HepG2 (cell line): ENCODE measurements around the gene CLBA1. TPM values are rescaled to one million over a fixed set of nuclear protein-coding genes. Genes with fewer than 3 reads are reported as not detected.

ENCODE experiments used
- ATAC-seq: fragments of 200-7000 bp; cut with Tn5 transposase; 3 replicates; pipeline ENCODE4 v1.9.1; 2020; ENCODE audit warnings: mild to moderate bottlenecking, moderate library complexity
- BruUV-seq: library from RNA; stranded (reverse); fragments of 400-500 nt; replicated peaks from 2 replicates; lab custom pipeline; 2021; lab: Mats Ljungman, UMichigan
- CTCF ChIA-PET: fragments of 300-600 bp; formaldehyde crosslinking; extraction: SDS; loops from one replicate; lab custom pipeline; 2021; ENCODE audit warnings: low total read pairs, inconsistent platforms, low intra/inter-chr PET ratio; lab: Yijun Ruan, JAX
- POLR2A ChIA-PET: fragments of 350-600 bp; sonication (Branson Sonifier 250); formaldehyde crosslinking; loops from one replicate; lab custom pipeline; 2020; ENCODE audit warnings: antibody characterized with exemption, inconsistent platforms; lab: Yijun Ruan, JAX
- DNase-seq: peaks from one replicate; pipeline ENCODE4 v3.0.0-alpha.2; 2015; ENCODE audit warnings: low spot score
- FAIRE-seq: peaks from 3 replicates; lab custom pipeline; 2011; peaks lifted over from hg19 to GRCh38; lab: Jason Lieb, UNC
- H2AFZ ChIP-seq: one replicate; pipeline ENCODE4 v1.6.1; 2011; ENCODE audit warnings: low read length, inconsistent platforms
- H3K27ac ChIP-seq: fragments of 300-600 bp; 3 replicates; pipeline ENCODE4 v1.8.0; 2011; ENCODE audit warnings: mixed run types, mild to moderate bottlenecking, mixed read lengths, low read length, inconsistent platforms; ENCODE audit not compliant: insufficient read depth; ENCODE audit errors: extremely low read length
- H3K27me3 ChIP-seq, 2 experiments: fragments of 200-600 bp in 1 of 2; 2 replicates in 1 of 2; 3 replicates in 1 of 2; pipeline versions ENCODE4 v1.6.0 to v1.8.0; 2011; ENCODE audit warnings: low read length in 2 of 2, mild to moderate bottlenecking in 2 of 2, moderate library complexity in 2 of 2, inconsistent platforms in 1 of 2; ENCODE audit not compliant: insufficient read depth in 2 of 2, control insufficient read depth in 1 of 2
- H3K36me3 ChIP-seq, 2 experiments: fragments of 200-600 bp in 1 of 2; replicated peaks in 1 of 2; 2 replicates in 1 of 2; 3 replicates in 1 of 2; pipeline versions ENCODE4 v1.5.1 to v1.8.0; 2011; ENCODE audit warnings: low read length in 2 of 2, inconsistent platforms in 1 of 2; ENCODE audit not compliant: insufficient read depth in 2 of 2, control insufficient read depth in 1 of 2
- H3K4me1 ChIP-seq: 2 replicates; pipeline ENCODE4 v1.5.1; 2012; ENCODE audit warnings: low read length, inconsistent platforms; ENCODE audit not compliant: insufficient read depth
- H3K4me2 ChIP-seq: 2 replicates; pipeline ENCODE4 v1.6.0; 2011; ENCODE audit warnings: low read depth, low read length, inconsistent platforms
- H3K4me3 ChIP-seq, 3 experiments: fragments of 200-600 bp in 1 of 3; sonication (generic), shearing (Covaris generic) in 1 of 3; replicated peaks in 1 of 3; 2 replicates each; pipeline ENCODE4 v1.5.1; 2011 to 2016; ENCODE audit warnings: low read length in 3 of 3, inconsistent platforms in 2 of 3, low read depth in 2 of 3, mild to moderate bottlenecking in 2 of 3, control low read depth in 1 of 3, mixed read lengths in 1 of 3; ENCODE audit not compliant: insufficient read depth in 1 of 3
- H3K79me2 ChIP-seq: one replicate; pipeline ENCODE4 v1.6.1; 2011; ENCODE audit warnings: low read length, inconsistent platforms; ENCODE audit not compliant: insufficient read depth
- H3K9ac ChIP-seq: 2 replicates; pipeline ENCODE4 v1.6.0; 2011; ENCODE audit warnings: mild to moderate bottlenecking, low read depth, low read length, inconsistent platforms; ENCODE audit not compliant: insufficient read depth
- H3K9me3 ChIP-seq: 2 replicates; pipeline ENCODE4 v1.5.1; 2012; ENCODE audit warnings: mild to moderate bottlenecking, low read length
- H4K20me1 ChIP-seq: 2 replicates; pipeline ENCODE4 v1.6.0; 2011; ENCODE audit warnings: inconsistent platforms, mild to moderate bottlenecking, low read length, moderate library complexity; ENCODE audit not compliant: insufficient read depth
- CBX5 ChIP-seq: sonication (generic); formaldehyde crosslinking; IDR thresholded peaks from 2 replicates; pipeline ENCODE4 v1.4.0; 2020; ENCODE audit warnings: missing genetic modification reagents, borderline replicate concordance
- DMTF1 ChIP-seq: sonication (generic); formaldehyde crosslinking; IDR thresholded peaks from 2 replicates; pipeline ENCODE4 v1.4.0; 2020; ENCODE audit warnings: mild to moderate bottlenecking, missing genetic modification reagents
- HNF4G ChIP-seq, 2 experiments: sonication (generic) in 1 of 2; formaldehyde crosslinking in 1 of 2; IDR thresholded peaks; 2 replicates each; pipeline versions ENCODE4 v1.4.0 to v1.6.1; 2011 to 2020; ENCODE audit warnings: borderline replicate concordance in 2 of 2, low read depth in 2 of 2, mild to moderate bottlenecking in 2 of 2, low read length in 1 of 2, missing genetic modification reagents in 1 of 2, moderate library complexity in 1 of 2
- JDP2 ChIP-seq: sonication (generic); formaldehyde crosslinking; IDR thresholded peaks from 2 replicates; pipeline ENCODE4 v1.8.1; 2022; ENCODE audit warnings: missing genetic modification reagents, borderline replicate concordance
- MXI1 ChIP-seq: IDR thresholded peaks from 3 replicates; pipeline ENCODE4 v1.6.1; 2012; ENCODE audit warnings: low read depth, low read length, inconsistent platforms, borderline replicate concordance
- NFIC ChIP-seq: IDR thresholded peaks from 2 replicates; pipeline ENCODE4 v1.6.1; 2012; ENCODE audit warnings: mild to moderate bottlenecking, low read length, inconsistent platforms
- ONECUT2 ChIP-seq: sonication (generic); formaldehyde crosslinking; IDR thresholded peaks from 2 replicates; pipeline ENCODE4 v1.4.0; 2020; ENCODE audit warnings: missing genetic modification reagents
- POLR2A ChIP-seq, 2 experiments: IDR thresholded peaks; 2 replicates each; pipeline ENCODE4 v1.6.1; 2011; ENCODE audit warnings: low read depth in 2 of 2, low read length in 2 of 2, mild to moderate bottlenecking in 1 of 2, moderate library complexity in 1 of 2; ENCODE audit not compliant: insufficient read depth in 1 of 2
- SMYD3 ChIP-seq: sonication (generic); formaldehyde crosslinking; IDR thresholded peaks from 2 replicates; pipeline ENCODE4 v1.8.1; 2023; ENCODE audit warnings: mild to moderate bottlenecking, missing genetic modification reagents
- TFAP4 ChIP-seq: sonication (generic); IDR thresholded peaks from 2 replicates; pipeline ENCODE4 v1.6.1; 2016; ENCODE audit warnings: low read depth, borderline replicate concordance
- THRA ChIP-seq: sonication (generic); formaldehyde crosslinking; IDR thresholded peaks from 2 replicates; pipeline ENCODE4 v1.4.0; 2020; ENCODE audit warnings: missing genetic modification reagents, borderline replicate concordance
- ZFP41 ChIP-seq: sonication (generic); formaldehyde crosslinking; IDR thresholded peaks from 2 replicates; pipeline ENCODE4 v1.4.0; 2020; ENCODE audit warnings: mild to moderate bottlenecking, missing genetic modification reagents, borderline replicate concordance
- ZNF687 ChIP-seq: sonication (generic); formaldehyde crosslinking; IDR thresholded peaks from 2 replicates; pipeline ENCODE4 v1.5.1; 2020; ENCODE audit warnings: mild to moderate bottlenecking, missing genetic modification reagents, moderate library complexity
- ZNF761 ChIP-seq: sonication (generic); formaldehyde crosslinking; conservative IDR thresholded peaks from 2 replicates; pipeline ENCODE4 v1.4.0; 2020; ENCODE audit warnings: mild to moderate bottlenecking, missing genetic modification reagents
- WGBS: methylation state at CpG from one replicate; pipeline ENCODE4 v1.1.6; 2017; ENCODE audit warnings: low lambda C conversion rate; 5-methylcytosine and 5-hydroxymethylcytosine counted together
- in situ Hi-C: cut with HindIII; loops from 2 replicates; pipeline ENCODE4 v1.10.0; 2017; ENCODE audit warnings: low pct_unique_long_range_greater_than_20kb; ENCODE audit not compliant: extremely low pct_ligation_motif_present
- intact Hi-C: fragments of 100-400 bp; cut with micrococcal nuclease; formaldehyde crosslinking; loops from one replicate; pipeline ENCODE4 v1.10.0; 2022; ENCODE audit not compliant: unreplicated experiment
- polyA plus RNA-seq, 8 experiments: library from polyadenylated mRNA; depleted of rRNA in 3 of 8; stranded (reverse) in 7 of 8; unstranded in 1 of 8; fragments of >200 nt; fragmentation: Illumina TruSeq in 4 of 8; extraction: Trizol in 4 of 8; gene quantifications; 2 replicates each; pipeline versions ENCODE4 v1.2.1 to v1.2.3, GENCODE V29; 2011 to 2016; ENCODE audit warnings: low read depth in 4 of 8, missing spikeins in 1 of 8, mixed read lengths in 1 of 8; ENCODE audit not compliant: insufficient read depth in 1 of 8
- total RNA-seq, 5 experiments: library from RNA; depleted of rRNA; stranded (reverse); fragments of >200 nt; fragmentation: Illumina TruSeq; extraction: Trizol; gene quantifications; 2 replicates each; pipeline ENCODE4 v1.2.3, GENCODE V29; 2016; ENCODE audit warnings: low read depth in 1 of 5

The CLBA1 gene
- total and polyA plus RNA-seq, 2 of the 13 experiments (the other 11 are each of a cell fraction or from before 2014, with no cell fraction given) = 1.2 to 1.4 TPM

- BruUV-seq = no TSS peak
- Histone ChIP-seq H3K36me3 (no peaks in the 10 kb centered on the region), H2AFZ (no peak overlapping the region), H3K9ac (no peak overlapping the region), H3K4me1 (peaks cover 62% of the 10 kb centered on the region), H3K27me3 (peaks cover 18 to 77% of the 10 kb centered on the region in 2 experiments; a peak in 4 of 5 replicates), H3K27ac (no peak overlapping the region), H3K9me3 (no peaks in the 10 kb centered on the region), H3K79me2 (no peaks in the 10 kb centered on the region), H3K4me3 (no peak overlapping the region), H3K4me2 (0 out of 2 replicates have a peak overlapping the region, but pooled peaks have one; percentile 36), H4K20me1 (no peaks in the 10 kb centered on the region)
- ChIA-PET CTCF (interaction anchor here (6.7 kb wide), 1 partner anchor 64 kb away, joined by 146 read pairs; no protein-coding TSS in a partner anchor), POLR2A (interaction anchor here (0.6 kb wide), 1 partner anchor 40 kb away, joined by 3 read pairs; the partner anchor contains the start of gene CDCA4)
- WGBS = 57% methylated on average over 19 of the region's 22 CpGs
- FAIRE-seq (no peak), DNase-seq (no peak), ATAC-seq (no peak)
- intact Hi-C loops = no loop called here
- in situ Hi-C loops = no loop called here
- no peak for TF ChIP-seq DMTF1 (CRISPR knock-in tag)
- no peak for TF ChIP-seq TFAP4
- no peak for TF ChIP-seq HNF4G (IDR thresholded peaks at IDR 0.05; ENCODE audit: borderline replicate concordance, low read depth, low read length)
- TF ChIP-seq HNF4G (CRISPR knock-in tag; IDR thresholded peaks at IDR 0.05; ENCODE audit: borderline replicate concordance, low read depth) = no peak
- TF ChIP-seq ZNF687 (CRISPR knock-in tag) = no peak
- TF ChIP-seq JDP2 (CRISPR knock-in tag) = no peak
- no peak for TF ChIP-seq CBX5
- no peak for TF ChIP-seq ZNF761 (CRISPR knock-in tag)
- TF ChIP-seq ZFP41 (CRISPR knock-in tag) = no peak
- no peak for TF ChIP-seq SMYD3 (CRISPR knock-in tag)
- no peak for TF ChIP-seq THRA
- no peak for TF ChIP-seq NFIC
- TF ChIP-seq MXI1 = no peak
- no peak for TF ChIP-seq ONECUT2 (CRISPR knock-in tag)
- no peak for TF ChIP-seq POLR2A (IDR thresholded peaks at IDR 0.05; ENCODE audit: insufficient read depth in 1 of 2, low read depth in 2 of 2, low read length in 2 of 2)
Observed at GRCh38 chr14:104980611-104981531, 4.7 kb upstream of the CLBA1 start.
